ENCODE data around the gene MACROD2. TPM values are rescaled to one million over a fixed set of nuclear protein-coding genes. Genes with fewer than 3 reads are reported as not detected.

Gene MACROD2
- polyA plus RNA-seq, 1 donor from 2014 or later = 23.2 TPM

DNA sequence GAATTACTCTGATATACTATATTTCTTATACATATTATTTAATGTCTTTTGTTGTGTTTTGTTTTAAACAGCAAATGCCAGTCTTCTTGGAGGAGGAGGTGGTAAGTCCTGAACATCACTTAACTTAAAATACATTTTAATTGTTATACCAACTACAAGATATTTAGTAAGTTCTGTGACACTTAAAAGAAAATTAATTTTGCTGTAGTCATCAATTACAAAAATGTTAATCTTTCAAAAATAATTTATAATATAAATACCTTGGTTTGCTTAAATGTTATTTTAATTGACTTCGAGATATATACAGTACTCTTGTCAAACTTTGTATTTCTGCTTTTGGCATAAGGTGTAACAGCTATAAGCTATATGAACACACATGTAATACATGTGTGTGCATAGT, 498.1 kb downstream of the MACROD2 start:
- Histone ChIP-seq H3K27ac (ENCODE audit: low read length) (no peak overlapping the region), H4K20me1 (ENCODE audit: insufficient read depth) (no peaks in the 10 kb centered on the region), H3F3A (ENCODE audit: insufficient read depth, low read length, poor library complexity, severe bottlenecking) (no peaks in the 10 kb centered on the region), H3K4me2 (ENCODE audit: low read length) (no peak overlapping the region), H3K9me3 (ENCODE audit: low read length) (no peaks in the 10 kb centered on the region), H3K9me2 (ENCODE audit: insufficient read depth, low read length) (no peaks in the 10 kb centered on the region), H3K36me3 (ENCODE audit: insufficient read depth, low read length) (no peaks in the 10 kb centered on the region), H3K27me3 (ENCODE audit: insufficient read depth, low read depth, low read length) (no peaks in the 10 kb centered on the region), H2AFZ (ENCODE audit: low read depth, low read length) (no peak overlapping the region), H3K4me3 (ENCODE audit: low read length) (no peak overlapping the region), H3K9ac (ENCODE audit: low read length) (no peak overlapping the region), H3K79me2 (replicated peaks; ENCODE audit: insufficient read depth, low read length) (no peaks in the 10 kb centered on the region)
- TF ChIP-seq POLR2AphosphoS5 (IDR thresholded peaks at IDR 0.05) (no peak), SMC3 (conservative IDR thresholded peaks at IDR 0.05; ENCODE audit: poor library complexity) (no peak), TAF1 (IDR thresholded peaks at IDR 0.05; ENCODE audit: low read depth) (no peak), EZH2 (IDR thresholded peaks at IDR 0.05; ENCODE audit: borderline replicate concordance, insufficient read depth, low read length, poor library complexity, severe bottlenecking) (no peak), MXI1 (conservative IDR thresholded peaks at IDR 0.05; ENCODE audit: poor library complexity, severe bottlenecking) (no peak), RAD21 (conservative IDR thresholded peaks at IDR 0.05) (no peak), EP300 (conservative IDR thresholded peaks at IDR 0.05; ENCODE audit: poor library complexity, severe bottlenecking) (no peak)
- TF ChIP-seq, protein P1, sequence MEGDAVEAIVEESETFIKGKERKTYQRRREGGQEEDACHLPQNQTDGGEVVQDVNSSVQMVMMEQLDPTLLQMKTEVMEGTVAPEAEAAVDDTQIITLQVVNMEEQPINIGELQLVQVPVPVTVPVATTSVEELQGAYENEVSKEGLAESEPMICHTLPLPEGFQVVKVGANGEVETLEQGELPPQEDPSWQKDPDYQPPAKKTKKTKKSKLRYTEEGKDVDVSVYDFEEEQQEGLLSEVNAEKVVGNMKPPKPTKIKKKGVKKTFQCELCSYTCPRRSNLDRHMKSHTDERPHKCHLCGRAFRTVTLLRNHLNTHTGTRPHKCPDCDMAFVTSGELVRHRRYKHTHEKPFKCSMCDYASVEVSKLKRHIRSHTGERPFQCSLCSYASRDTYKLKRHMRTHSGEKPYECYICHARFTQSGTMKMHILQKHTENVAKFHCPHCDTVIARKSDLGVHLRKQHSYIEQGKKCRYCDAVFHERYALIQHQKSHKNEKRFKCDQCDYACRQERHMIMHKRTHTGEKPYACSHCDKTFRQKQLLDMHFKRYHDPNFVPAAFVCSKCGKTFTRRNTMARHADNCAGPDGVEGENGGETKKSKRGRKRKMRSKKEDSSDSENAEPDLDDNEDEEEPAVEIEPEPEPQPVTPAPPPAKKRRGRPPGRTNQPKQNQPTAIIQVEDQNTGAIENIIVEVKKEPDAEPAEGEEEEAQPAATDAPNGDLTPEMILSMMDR (IDR thresholded peaks at IDR 0.05; ENCODE audit: poor library complexity, severe bottlenecking) = no peak
- TF ChIP-seq, protein P2, sequence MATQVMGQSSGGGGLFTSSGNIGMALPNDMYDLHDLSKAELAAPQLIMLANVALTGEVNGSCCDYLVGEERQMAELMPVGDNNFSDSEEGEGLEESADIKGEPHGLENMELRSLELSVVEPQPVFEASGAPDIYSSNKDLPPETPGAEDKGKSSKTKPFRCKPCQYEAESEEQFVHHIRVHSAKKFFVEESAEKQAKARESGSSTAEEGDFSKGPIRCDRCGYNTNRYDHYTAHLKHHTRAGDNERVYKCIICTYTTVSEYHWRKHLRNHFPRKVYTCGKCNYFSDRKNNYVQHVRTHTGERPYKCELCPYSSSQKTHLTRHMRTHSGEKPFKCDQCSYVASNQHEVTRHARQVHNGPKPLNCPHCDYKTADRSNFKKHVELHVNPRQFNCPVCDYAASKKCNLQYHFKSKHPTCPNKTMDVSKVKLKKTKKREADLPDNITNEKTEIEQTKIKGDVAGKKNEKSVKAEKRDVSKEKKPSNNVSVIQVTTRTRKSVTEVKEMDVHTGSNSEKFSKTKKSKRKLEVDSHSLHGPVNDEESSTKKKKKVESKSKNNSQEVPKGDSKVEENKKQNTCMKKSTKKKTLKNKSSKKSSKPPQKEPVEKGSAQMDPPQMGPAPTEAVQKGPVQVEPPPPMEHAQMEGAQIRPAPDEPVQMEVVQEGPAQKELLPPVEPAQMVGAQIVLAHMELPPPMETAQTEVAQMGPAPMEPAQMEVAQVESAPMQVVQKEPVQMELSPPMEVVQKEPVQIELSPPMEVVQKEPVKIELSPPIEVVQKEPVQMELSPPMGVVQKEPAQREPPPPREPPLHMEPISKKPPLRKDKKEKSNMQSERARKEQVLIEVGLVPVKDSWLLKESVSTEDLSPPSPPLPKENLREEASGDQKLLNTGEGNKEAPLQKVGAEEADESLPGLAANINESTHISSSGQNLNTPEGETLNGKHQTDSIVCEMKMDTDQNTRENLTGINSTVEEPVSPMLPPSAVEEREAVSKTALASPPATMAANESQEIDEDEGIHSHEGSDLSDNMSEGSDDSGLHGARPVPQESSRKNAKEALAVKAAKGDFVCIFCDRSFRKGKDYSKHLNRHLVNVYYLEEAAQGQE (IDR thresholded peaks at IDR 0.05; ENCODE audit: borderline replicate concordance) = no peak

DNA sequence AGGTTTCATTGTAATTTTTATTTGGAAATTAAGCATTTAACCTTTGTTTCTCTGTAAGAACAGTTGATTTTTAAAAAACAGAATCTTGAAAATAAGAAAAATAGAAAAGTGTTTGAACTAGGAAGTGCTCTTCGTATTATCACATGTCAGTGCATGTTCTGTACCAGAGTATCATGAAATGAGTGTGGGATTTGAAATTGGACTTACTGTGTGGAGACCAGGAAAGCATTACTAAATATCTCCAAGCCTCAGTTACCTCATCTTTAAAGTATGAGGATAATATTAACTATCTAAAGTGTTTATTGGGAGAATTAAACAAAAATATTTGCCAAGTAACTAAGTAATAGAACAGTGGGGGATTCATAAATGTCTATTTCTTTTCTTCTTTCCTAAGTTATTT, 499.0 kb downstream of the MACROD2 start:
- Histone ChIP-seq H2AFZ (ENCODE audit: low read depth, low read length) (no peak overlapping the region), H3K4me2 (ENCODE audit: low read length) (no peak overlapping the region), H3K27ac (ENCODE audit: low read length) (no peak overlapping the region), H3K79me2 (replicated peaks; ENCODE audit: insufficient read depth, low read length) (no peaks in the 10 kb centered on the region), H4K20me1 (ENCODE audit: insufficient read depth) (no peaks in the 10 kb centered on the region), H3K9me3 (ENCODE audit: low read length) (no peaks in the 10 kb centered on the region), H3K4me3 (ENCODE audit: low read length) (no peak overlapping the region), H3F3A (ENCODE audit: insufficient read depth, low read length, poor library complexity, severe bottlenecking) (no peaks in the 10 kb centered on the region), H3K9ac (ENCODE audit: low read length) (no peak overlapping the region), H3K9me2 (ENCODE audit: insufficient read depth, low read length) (no peaks in the 10 kb centered on the region), H3K27me3 (ENCODE audit: insufficient read depth, low read depth, low read length) (no peaks in the 10 kb centered on the region), H3K36me3 (ENCODE audit: insufficient read depth, low read length) (no peaks in the 10 kb centered on the region)
- TF ChIP-seq MXI1 (conservative IDR thresholded peaks at IDR 0.05; ENCODE audit: poor library complexity, severe bottlenecking) (no peak), TAF1 (IDR thresholded peaks at IDR 0.05; ENCODE audit: low read depth) (no peak), EZH2 (IDR thresholded peaks at IDR 0.05; ENCODE audit: borderline replicate concordance, insufficient read depth, low read length, poor library complexity, severe bottlenecking) (no peak), SMC3 (conservative IDR thresholded peaks at IDR 0.05; ENCODE audit: poor library complexity) (no peak), EP300 (conservative IDR thresholded peaks at IDR 0.05; ENCODE audit: poor library complexity, severe bottlenecking) (no peak), POLR2AphosphoS5 (IDR thresholded peaks at IDR 0.05) (no peak), RAD21 (conservative IDR thresholded peaks at IDR 0.05) (no peak)
- TF ChIP-seq, protein P2 (IDR thresholded peaks at IDR 0.05; ENCODE audit: borderline replicate concordance) = no peak
- TF ChIP-seq, protein P1 (IDR thresholded peaks at IDR 0.05; ENCODE audit: poor library complexity, severe bottlenecking) = no peak
